ENCODE measurements around the gene ALPL. TPM values are rescaled to one million over a fixed set of nuclear protein-coding genes. Genes with fewer than 3 reads are reported as not detected.
A peak's percentile ranks its signal among the peaks of the same experiment; 100 is the strongest.

Gene ALPL
- total RNA-seq, 4 donors from 2014 or later, result 1.6 to 8.6 (median 1.8) TPM

GRCh38 chr1:21572221-21572620 is 63.0 kb downstream of the ALPL start:
- H3K27me3 ChIP-seq, result peaks cover 4% of the 10 kb centered on the region
- no peaks in the 10 kb centered on the region for H3K36me3 ChIP-seq
- no peaks in the 10 kb centered on the region for H3K9me3 ChIP-seq
- intact Hi-C loops (cut with DNase I; ENCODE audit: low total_unique reads) (loop anchor here (5.0 kb wide), 1 partner anchor 1690 kb away; no protein-coding TSS in a partner anchor), in situ Hi-C loops (cut with MboI; ENCODE audit: low pct_ligation_motif_present in 1 of 4, low pct_unique_long_range_greater_than_20kb in 1 of 4, low sequenced_read_pairs in 3 of 4) (no loop called here)
- H3K4me1 ChIP-seq, result peaks cover 0 to 12% (median 3%) of the 10 kb centered on the region in 4 donors
- TF ChIP-seq POLR2A (IDR thresholded peaks at IDR 0.05) (no peak), POLR2AphosphoS5 (IDR thresholded peaks at IDR 0.05) (no peak), CTCF (IDR thresholded peaks at IDR 0.05) (no peak), EP300 (IDR thresholded peaks at IDR 0.05; ENCODE audit: low read depth) (no peak)
- WGBS, 2 donors (ENCODE audit: low coverage in 1 of 2), result 93% methylated on average over 6 of the region's 6 CpGs; no CpG with 5 or more reads in 1 of the 2 donors
- H3K27ac ChIP-seq, result no peak overlapping the region
- H3K4me3 ChIP-seq, result no peak overlapping the region
- DNase-seq, result no peak

DNA sequence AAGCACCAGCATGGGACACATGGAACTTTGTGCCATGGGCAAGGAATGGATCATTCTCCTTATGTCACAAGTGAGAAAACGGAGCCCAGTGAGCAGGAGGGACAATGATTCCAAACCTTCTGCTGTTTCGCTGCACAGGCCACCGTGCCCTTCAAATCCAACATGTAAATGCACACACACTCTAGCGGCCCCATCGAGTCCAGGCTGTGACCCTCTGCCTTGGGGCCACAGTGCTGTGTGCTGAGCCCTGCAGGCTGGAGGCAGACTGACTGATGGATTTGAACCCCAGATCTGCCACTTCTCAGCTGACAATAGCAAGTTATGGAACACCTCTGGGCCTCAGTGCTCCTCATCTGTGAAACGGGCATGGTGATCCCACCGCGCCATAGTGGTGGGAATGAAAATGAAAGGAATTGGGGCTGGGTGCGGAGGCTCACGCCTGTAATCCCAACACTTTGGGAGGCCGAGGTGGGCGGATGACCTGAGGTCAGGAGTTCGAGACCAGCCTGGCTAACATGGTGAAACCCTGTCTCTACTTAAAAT is 63.6 kb downstream of the ALPL start:
- Histone ChIP-seq H3K9me3 (no peaks in the 10 kb centered on the region), H3K27ac (no peak overlapping the region), H3K27me3 (peaks cover 4% of the 10 kb centered on the region), H3K36me3 (no peaks in the 10 kb centered on the region), H3K4me3 (no peak overlapping the region), H3K4me1 (peaks cover 0 to 12% (median 3%) of the 10 kb centered on the region in 4 donors)
- intact Hi-C loops (cut with DNase I; ENCODE audit: low total_unique reads), result loop anchor here (5.0 kb wide), 1 partner anchor 1689 kb away; no protein-coding TSS in a partner anchor
- TF ChIP-seq POLR2AphosphoS5 (IDR thresholded peaks at IDR 0.05), result no peak
- DNase-seq, result no peak
- in situ Hi-C loops (cut with MboI; ENCODE audit: low pct_ligation_motif_present in 1 of 4, low pct_unique_long_range_greater_than_20kb in 1 of 4, low sequenced_read_pairs in 3 of 4), result no loop called here
- WGBS, 2 donors (ENCODE audit: low coverage in 1 of 2), result 87% methylated on average over 13 of the region's 13 CpGs; no CpG with 5 or more reads in 1 of the 2 donors

DNA sequence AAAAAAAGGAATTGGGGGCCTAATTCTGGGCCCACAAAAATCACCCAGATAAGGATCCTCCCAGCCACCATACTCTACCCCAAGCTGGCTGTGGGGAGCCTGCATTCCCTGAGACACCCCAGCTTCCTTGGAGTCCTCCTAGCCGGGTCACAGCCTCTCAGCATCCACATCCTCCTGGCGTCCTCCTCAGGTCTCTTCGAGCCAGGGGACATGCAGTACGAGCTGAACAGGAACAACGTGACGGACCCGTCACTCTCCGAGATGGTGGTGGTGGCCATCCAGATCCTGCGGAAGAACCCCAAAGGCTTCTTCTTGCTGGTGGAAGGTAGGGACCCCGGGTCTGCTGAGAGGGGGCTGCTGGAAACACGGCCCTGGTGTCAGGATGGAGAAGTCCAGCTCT is 64.3 kb downstream of the ALPL start:
- H3K27me3 ChIP-seq, result peaks cover 4% of the 10 kb centered on the region
- H3K36me3 ChIP-seq, result no peaks in the 10 kb centered on the region
- H3K4me3 ChIP-seq, result no peak overlapping the region
- intact Hi-C loops (cut with DNase I; ENCODE audit: low total_unique reads), result loop anchor here (5.0 kb wide), 1 partner anchor 1689 kb away; no protein-coding TSS in a partner anchor
- WGBS, 2 donors (ENCODE audit: low coverage in 1 of 2), result 55 to 60% methylated on average over 2 to 10 of the region's 11 CpGs
- H3K4me1 ChIP-seq, result peaks cover 0 to 12% (median 3%) of the 10 kb centered on the region in 4 donors
- no peaks in the 10 kb centered on the region for H3K9me3 ChIP-seq
- H3K27ac ChIP-seq, result no peak overlapping the region
- no peak for DNase-seq
- TF ChIP-seq EP300 (IDR thresholded peaks at IDR 0.05; ENCODE audit: low read depth) (no peak), POLR2AphosphoS5 (IDR thresholded peaks at IDR 0.05) (no peak), POLR2A (IDR thresholded peaks at IDR 0.05) (no peak), CTCF (IDR thresholded peaks at IDR 0.05) (no peak)
- in situ Hi-C loops (cut with MboI; ENCODE audit: low pct_ligation_motif_present in 1 of 4, low pct_unique_long_range_greater_than_20kb in 1 of 4, low sequenced_read_pairs in 3 of 4), result no loop called here

DNA sequence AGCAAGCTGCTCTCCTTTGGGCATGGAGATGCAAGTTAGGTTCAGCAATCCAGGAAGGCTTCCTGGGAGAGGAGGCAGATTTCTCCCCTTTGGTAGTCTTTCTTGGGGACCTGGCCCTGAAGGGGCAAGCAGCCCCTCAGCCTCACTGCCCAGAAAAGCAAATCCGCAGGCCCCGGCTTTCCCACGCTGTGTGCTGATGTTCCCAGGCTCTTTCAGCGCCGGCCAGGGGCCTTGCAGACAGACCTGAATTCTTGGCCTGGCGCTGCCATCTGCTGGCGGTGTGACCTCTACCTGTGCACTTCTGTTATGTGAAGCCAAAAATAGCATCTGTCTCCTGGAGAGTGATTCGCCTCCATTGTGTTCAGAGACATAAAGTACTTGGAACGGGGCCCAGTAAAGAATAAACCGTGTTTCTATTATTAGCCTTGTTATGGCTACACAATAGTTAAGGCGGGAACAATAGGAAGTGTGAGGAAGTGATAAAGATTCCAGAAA is 64.8 kb downstream of the ALPL start:
- in situ Hi-C loops (cut with MboI; ENCODE audit: low pct_ligation_motif_present in 1 of 4, low pct_unique_long_range_greater_than_20kb in 1 of 4, low sequenced_read_pairs in 3 of 4), result no loop called here
- intact Hi-C loops (cut with DNase I; ENCODE audit: low total_unique reads), result loop anchor here (5.0 kb wide), 1 partner anchor 1688 kb away; no protein-coding TSS in a partner anchor
- H3K27ac ChIP-seq, result peak overlapping the region in 1 of 4 donors; percentile 38

More for the DNA sequence above, 64.8 kb downstream of the ALPL start:
- Histone ChIP-seq H3K27me3 (peaks cover 4% of the 10 kb centered on the region), H3K36me3 (no peaks in the 10 kb centered on the region), H3K4me3 (no peak overlapping the region), H3K9me3 (no peaks in the 10 kb centered on the region), H3K4me1 (peaks cover 0 to 12% (median 3%) of the 10 kb centered on the region in 4 donors)
- WGBS, 2 donors (ENCODE audit: low coverage in 1 of 2), result 10 to 30% methylated on average over 3 to 11 of the region's 11 CpGs
- DNase-seq, result peak; percentile 46
- TF ChIP-seq EP300 (IDR thresholded peaks at IDR 0.05; ENCODE audit: low read depth) (no peak), CTCF (IDR thresholded peaks at IDR 0.05) (peak; percentile 22 to 53 (median 43))
